ENCODE data around the gene TRABD2B. TPM values are rescaled to one million over a fixed set of nuclear protein-coding genes. Genes with fewer than 3 reads are reported as not detected.

Gene TRABD2B
- total and polyA plus RNA-seq, 2 of the 13 experiments (the other 11 are each of a cell fraction or from before 2014, with no cell fraction given), result 0.04 TPM; not detected in 1

DNA sequence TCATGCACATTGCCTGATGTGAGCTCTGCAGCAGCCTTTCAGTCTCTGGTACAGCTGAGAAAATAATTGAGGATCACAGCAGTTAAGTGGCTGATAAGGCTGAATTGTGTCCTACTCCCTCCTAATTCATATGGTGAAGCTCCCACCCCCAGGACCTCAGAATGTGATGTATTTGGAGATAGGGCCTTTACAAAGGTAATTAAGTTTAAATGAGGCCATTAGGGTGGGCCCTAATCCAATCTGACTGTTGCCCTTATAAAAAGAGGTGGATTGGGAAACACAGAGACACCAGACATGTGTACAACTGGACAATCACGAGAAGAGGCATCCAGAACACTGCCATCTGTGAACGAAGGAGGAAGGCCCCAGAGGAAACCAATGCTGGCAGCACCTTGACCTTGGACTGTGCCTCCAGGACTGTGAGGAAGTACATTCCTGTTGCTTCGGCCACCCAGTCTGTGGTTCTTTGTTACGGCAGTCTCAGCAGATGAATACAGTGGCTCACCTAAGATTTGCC lies 148.1 kb downstream of the TRABD2B start:
- Histone ChIP-seq H3K4me1 (ENCODE audit: insufficient read depth, low read length) (peaks cover 73% of the 10 kb centered on the region), H3K4me3 (replicated peaks in 1 of 3; ENCODE audit: insufficient read depth in 1 of 3, low read depth in 2 of 3, low read length in 3 of 3) (no peak overlapping the region), H3K27ac (ENCODE audit: extremely low read length, insufficient read depth, low read length) (no peak overlapping the region), H3K79me2 (ENCODE audit: insufficient read depth, low read length) (no peaks in the 10 kb centered on the region), H3K36me3 (replicated peaks in 1 of 2; ENCODE audit: control insufficient read depth in 1 of 2, insufficient read depth in 2 of 2, low read length in 2 of 2) (no peaks in the 10 kb centered on the region), H3K27me3 (ENCODE audit: control insufficient read depth in 1 of 2, insufficient read depth in 2 of 2, low read length in 2 of 2) (no peaks in the 10 kb centered on the region), H3K9me3 (ENCODE audit: low read length) (no peaks in the 10 kb centered on the region), H3K9ac (ENCODE audit: insufficient read depth, low read depth, low read length) (no peak overlapping the region), H3K4me2 (ENCODE audit: low read depth, low read length) (no peak overlapping the region), H2AFZ (ENCODE audit: low read length) (no peak overlapping the region), H4K20me1 (ENCODE audit: insufficient read depth, low read length) (no peaks in the 10 kb centered on the region)
- ChIA-PET CTCF (ENCODE audit: low intra/inter-chr PET ratio, low total read pairs) (no interaction called here), POLR2A (interaction anchor here (1.6 kb wide), 1 partner anchor 64 kb away, joined by 3 read pairs; no protein-coding TSS in a partner anchor)
- DNase-seq (ENCODE audit: low spot score) (no peak), ATAC-seq (no peak), FAIRE-seq (no peak)
- BruUV-seq (replicated peaks), result no TSS peak
- in situ Hi-C loops (cut with HindIII; ENCODE audit: extremely low pct_ligation_motif_present, low pct_unique_long_range_greater_than_20kb) (no loop called here), intact Hi-C loops (cut with micrococcal nuclease; ENCODE audit: unreplicated experiment) (no loop called here)
- WGBS (ENCODE audit: low lambda C conversion rate), result 38% methylated on average over 2 of the region's 4 CpGs
- no peak for TF ChIP-seq ZNF616 (CRISPR knock-in tag; IDR thresholded peaks at IDR 0.05; ENCODE audit: low read depth)
- TF ChIP-seq, protein P1, sequence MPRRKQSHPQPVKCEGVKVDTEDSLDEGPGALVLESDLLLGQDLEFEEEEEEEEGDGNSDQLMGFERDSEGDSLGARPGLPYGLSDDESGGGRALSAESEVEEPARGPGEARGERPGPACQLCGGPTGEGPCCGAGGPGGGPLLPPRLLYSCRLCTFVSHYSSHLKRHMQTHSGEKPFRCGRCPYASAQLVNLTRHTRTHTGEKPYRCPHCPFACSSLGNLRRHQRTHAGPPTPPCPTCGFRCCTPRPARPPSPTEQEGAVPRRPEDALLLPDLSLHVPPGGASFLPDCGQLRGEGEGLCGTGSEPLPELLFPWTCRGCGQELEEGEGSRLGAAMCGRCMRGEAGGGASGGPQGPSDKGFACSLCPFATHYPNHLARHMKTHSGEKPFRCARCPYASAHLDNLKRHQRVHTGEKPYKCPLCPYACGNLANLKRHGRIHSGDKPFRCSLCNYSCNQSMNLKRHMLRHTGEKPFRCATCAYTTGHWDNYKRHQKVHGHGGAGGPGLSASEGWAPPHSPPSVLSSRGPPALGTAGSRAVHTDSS (CRISPR knock-in tag; conservative IDR thresholded peaks at IDR 0.05), result no peak
- TF ChIP-seq, protein P2, sequence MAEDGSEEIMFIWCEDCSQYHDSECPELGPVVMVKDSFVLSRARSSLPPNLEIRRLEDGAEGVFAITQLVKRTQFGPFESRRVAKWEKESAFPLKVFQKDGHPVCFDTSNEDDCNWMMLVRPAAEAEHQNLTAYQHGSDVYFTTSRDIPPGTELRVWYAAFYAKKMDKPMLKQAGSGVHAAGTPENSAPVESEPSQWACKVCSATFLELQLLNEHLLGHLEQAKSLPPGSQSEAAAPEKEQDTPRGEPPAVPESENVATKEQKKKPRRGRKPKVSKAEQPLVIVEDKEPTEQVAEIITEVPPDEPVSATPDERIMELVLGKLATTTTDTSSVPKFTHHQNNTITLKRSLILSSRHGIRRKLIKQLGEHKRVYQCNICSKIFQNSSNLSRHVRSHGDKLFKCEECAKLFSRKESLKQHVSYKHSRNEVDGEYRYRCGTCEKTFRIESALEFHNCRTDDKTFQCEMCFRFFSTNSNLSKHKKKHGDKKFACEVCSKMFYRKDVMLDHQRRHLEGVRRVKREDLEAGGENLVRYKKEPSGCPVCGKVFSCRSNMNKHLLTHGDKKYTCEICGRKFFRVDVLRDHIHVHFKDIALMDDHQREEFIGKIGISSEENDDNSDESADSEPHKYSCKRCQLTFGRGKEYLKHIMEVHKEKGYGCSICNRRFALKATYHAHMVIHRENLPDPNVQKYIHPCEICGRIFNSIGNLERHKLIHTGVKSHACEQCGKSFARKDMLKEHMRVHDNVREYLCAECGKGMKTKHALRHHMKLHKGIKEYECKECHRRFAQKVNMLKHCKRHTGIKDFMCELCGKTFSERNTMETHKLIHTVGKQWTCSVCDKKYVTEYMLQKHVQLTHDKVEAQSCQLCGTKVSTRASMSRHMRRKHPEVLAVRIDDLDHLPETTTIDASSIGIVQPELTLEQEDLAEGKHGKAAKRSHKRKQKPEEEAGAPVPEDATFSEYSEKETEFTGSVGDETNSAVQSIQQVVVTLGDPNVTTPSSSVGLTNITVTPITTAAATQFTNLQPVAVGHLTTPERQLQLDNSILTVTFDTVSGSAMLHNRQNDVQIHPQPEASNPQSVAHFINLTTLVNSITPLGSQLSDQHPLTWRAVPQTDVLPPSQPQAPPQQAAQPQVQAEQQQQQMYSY (CRISPR knock-in tag; IDR thresholded peaks at IDR 0.05), result no peak
- no peak for TF ChIP-seq DR1 (CRISPR knock-in tag; IDR thresholded peaks at IDR 0.05)
- TF ChIP-seq CCDC6 (CRISPR knock-in tag; IDR thresholded peaks at IDR 0.05), result no peak
- no peak for TF ChIP-seq PCBP2 (optimal IDR thresholded peaks at IDR 0.05; ENCODE audit: low read depth, low read length, poor library complexity, severe bottlenecking)
- TF ChIP-seq, protein P3, sequence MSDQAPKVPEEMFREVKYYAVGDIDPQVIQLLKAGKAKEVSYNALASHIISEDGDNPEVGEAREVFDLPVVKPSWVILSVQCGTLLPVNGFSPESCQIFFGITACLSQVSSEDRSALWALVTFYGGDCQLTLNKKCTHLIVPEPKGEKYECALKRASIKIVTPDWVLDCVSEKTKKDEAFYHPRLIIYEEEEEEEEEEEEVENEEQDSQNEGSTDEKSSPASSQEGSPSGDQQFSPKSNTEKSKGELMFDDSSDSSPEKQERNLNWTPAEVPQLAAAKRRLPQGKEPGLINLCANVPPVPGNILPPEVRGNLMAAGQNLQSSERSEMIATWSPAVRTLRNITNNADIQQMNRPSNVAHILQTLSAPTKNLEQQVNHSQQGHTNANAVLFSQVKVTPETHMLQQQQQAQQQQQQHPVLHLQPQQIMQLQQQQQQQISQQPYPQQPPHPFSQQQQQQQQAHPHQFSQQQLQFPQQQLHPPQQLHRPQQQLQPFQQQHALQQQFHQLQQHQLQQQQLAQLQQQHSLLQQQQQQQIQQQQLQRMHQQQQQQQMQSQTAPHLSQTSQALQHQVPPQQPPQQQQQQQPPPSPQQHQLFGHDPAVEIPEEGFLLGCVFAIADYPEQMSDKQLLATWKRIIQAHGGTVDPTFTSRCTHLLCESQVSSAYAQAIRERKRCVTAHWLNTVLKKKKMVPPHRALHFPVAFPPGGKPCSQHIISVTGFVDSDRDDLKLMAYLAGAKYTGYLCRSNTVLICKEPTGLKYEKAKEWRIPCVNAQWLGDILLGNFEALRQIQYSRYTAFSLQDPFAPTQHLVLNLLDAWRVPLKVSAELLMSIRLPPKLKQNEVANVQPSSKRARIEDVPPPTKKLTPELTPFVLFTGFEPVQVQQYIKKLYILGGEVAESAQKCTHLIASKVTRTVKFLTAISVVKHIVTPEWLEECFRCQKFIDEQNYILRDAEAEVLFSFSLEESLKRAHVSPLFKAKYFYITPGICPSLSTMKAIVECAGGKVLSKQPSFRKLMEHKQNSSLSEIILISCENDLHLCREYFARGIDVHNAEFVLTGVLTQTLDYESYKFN (CRISPR knock-in tag; conservative IDR thresholded peaks at IDR 0.05), result no peak
- no peak for TF ChIP-seq POGZ (CRISPR knock-in tag; IDR thresholded peaks at IDR 0.05)
- TF ChIP-seq, protein P4, sequence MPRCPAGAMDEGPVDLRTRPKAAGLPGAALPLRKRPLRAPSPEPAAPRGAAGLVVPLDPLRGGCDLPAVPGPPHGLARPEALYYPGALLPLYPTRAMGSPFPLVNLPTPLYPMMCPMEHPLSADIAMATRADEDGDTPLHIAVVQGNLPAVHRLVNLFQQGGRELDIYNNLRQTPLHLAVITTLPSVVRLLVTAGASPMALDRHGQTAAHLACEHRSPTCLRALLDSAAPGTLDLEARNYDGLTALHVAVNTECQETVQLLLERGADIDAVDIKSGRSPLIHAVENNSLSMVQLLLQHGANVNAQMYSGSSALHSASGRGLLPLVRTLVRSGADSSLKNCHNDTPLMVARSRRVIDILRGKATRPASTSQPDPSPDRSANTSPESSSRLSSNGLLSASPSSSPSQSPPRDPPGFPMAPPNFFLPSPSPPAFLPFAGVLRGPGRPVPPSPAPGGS (CRISPR knock-in tag; IDR thresholded peaks at IDR 0.05), result no peak
- TF ChIP-seq, protein P5, sequence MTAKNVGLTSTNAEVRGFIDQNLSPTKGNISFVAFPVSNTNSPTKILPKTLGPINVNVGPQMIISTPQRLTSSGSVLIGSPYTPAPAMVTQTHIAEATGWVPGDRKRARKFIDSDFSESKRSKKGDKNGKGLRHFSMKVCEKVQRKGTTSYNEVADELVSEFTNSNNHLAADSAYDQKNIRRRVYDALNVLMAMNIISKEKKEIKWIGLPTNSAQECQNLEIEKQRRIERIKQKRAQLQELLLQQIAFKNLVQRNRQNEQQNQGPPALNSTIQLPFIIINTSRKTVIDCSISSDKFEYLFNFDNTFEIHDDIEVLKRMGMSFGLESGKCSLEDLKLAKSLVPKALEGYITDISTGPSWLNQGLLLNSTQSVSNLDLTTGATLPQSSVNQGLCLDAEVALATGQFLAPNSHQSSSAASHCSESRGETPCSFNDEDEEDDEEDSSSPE (CRISPR knock-in tag; IDR thresholded peaks at IDR 0.05), result no peak
- TF ChIP-seq ZNF543 (CRISPR knock-in tag; IDR thresholded peaks at IDR 0.05), result no peak
- TF ChIP-seq ZNF354B (CRISPR knock-in tag; IDR thresholded peaks at IDR 0.05), result no peak
- no peak for TF ChIP-seq FOXA1 (IDR thresholded peaks at IDR 0.05)
- no peak for TF ChIP-seq FOXA1 (CRISPR knock-in tag; IDR thresholded peaks at IDR 0.05)
